HG02798 (cell line): ENCODE data around the gene ADGRB2.
"Not testable (repeated sequence)": the region's sequence is repeated elsewhere in the genome, so short reads cannot be mapped to it uniquely, and the experiment has no call there.

Source experiments
- ATAC-seq: cut with Tn5 transposase; IDR thresholded peaks from one replicate; pipeline ENCODE4 v1.9.1; 2021; ENCODE audit warnings: mild to moderate bottlenecking; ENCODE audit not compliant: unreplicated experiment, poor library complexity

Gene ADGRB2

GRCh38 chr1:31707059-31707600 lies 57.0 kb downstream of the ADGRB2 start:
- not testable (repeated sequence) for ATAC-seq

- no peak for ATAC-seq
Observed at GRCh38 chr1:31706384-31707058, 57.6 kb downstream of the ADGRB2 start.

- ATAC-seq, result no peak
Observed at GRCh38 chr1:31705080-31705866, 58.9 kb downstream of the ADGRB2 start.

- no peak for ATAC-seq
Observed at GRCh38 chr1:31704271-31705079, 59.7 kb downstream of the ADGRB2 start.

GRCh38 chr1:31703431-31704270 lies 60.5 kb downstream of the ADGRB2 start, which contains the start of gene COL16A1:
TSS of gene COL16A1 (minus strand) at chr1:31704017. CDS start at chr1:31702193, 1,824 bp downstream.
- no peak for ATAC-seq

GRCh38 chr1:31702836-31703404 lies 61.2 kb downstream of the ADGRB2 start:
- ATAC-seq, result no peak

GRCh38 chr1:31701091-31701736 lies 62.9 kb downstream of the ADGRB2 start:
- no peak for ATAC-seq

GRCh38 chr1:31700468-31701090 lies 63.6 kb downstream of the ADGRB2 start:
- ATAC-seq, result no peak

- ATAC-seq, result no peak
Observed at GRCh38 chr1:31699341-31699891, 64.7 kb downstream of the ADGRB2 start.

- ATAC-seq, result no peak
Observed at GRCh38 chr1:31697369-31697984, 66.7 kb downstream of the ADGRB2 start.

GRCh38 chr1:31696242-31696641 lies 67.9 kb downstream of the ADGRB2 start:
- ATAC-seq, result no peak

GRCh38 chr1:31695327-31695726 lies 68.8 kb downstream of the ADGRB2 start:
- ATAC-seq, result no peak

- no peak for ATAC-seq
Observed at GRCh38 chr1:31694964-31695313, 69.2 kb downstream of the ADGRB2 start.

GRCh38 chr1:31694069-31694963 lies 69.8 kb downstream of the ADGRB2 start:
- no peak for ATAC-seq

GRCh38 chr1:31693231-31693630 lies 70.9 kb downstream of the ADGRB2 start:
- ATAC-seq, result no peak

GRCh38 chr1:31691951-31692350 lies 72.2 kb downstream of the ADGRB2 start:
- ATAC-seq, result no peak

- no peak for ATAC-seq
Observed at GRCh38 chr1:31691446-31691845, 72.7 kb downstream of the ADGRB2 start.
